HG02623 (cell line): ENCODE data around the gene PRSS56.

Experiments
- ATAC-seq: cut with Tn5 transposase; IDR thresholded peaks from one replicate; pipeline ENCODE4 v1.9.1; 2021; ENCODE audit warnings: moderate library complexity; ENCODE audit not compliant: unreplicated experiment

The PRSS56 gene

DNA sequence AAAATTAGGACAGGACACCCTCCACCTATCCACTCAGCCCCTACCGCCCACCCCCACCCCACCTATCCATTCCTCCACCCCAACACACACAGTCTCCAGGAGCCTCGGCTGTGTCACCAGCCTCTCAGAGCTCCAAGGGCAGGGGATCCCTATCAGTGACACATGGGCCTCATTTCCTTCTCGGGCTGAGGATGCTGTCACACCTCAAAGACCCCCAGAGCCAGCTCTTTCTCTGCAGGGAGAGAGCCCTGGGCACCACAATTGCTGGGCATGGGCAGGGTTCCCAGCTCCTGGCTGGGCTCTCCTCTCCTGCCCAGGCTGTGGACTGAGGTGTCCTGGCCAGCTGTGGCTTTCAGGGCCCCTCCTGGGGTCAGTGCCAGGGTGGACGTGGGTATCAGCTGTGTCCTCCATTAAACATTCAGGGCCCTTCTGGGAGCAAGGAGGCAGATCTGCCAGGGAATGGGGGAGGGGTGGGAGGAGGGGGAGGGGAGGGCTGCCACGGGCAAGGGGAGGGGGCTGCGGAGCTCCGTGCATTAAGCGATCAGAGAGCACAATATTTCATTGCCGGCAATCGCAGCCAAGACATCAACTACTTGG is 18.3 kb upstream of the PRSS56 start:
- no peak for ATAC-seq

DNA sequence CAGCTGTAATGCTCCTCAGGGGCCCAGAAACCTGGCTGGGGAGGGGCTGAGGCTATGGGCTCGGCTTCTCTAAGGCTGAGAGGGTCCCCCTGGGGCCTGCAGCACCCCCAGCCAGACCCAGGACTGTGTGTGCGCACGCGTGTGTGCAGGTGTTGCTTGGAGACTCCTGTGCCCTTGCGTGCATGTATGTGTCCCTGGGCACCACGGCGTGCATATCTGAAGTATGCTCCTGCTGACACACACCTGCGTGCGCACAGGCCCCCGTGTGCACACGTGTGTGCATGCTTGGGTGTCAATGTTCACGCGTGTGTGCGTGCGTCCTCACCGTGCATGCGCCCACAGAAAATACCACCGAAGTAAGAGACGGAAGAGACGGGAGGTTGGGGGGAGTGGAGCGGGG is 17.7 kb upstream of the PRSS56 start:
- no peak for ATAC-seq

DNA sequence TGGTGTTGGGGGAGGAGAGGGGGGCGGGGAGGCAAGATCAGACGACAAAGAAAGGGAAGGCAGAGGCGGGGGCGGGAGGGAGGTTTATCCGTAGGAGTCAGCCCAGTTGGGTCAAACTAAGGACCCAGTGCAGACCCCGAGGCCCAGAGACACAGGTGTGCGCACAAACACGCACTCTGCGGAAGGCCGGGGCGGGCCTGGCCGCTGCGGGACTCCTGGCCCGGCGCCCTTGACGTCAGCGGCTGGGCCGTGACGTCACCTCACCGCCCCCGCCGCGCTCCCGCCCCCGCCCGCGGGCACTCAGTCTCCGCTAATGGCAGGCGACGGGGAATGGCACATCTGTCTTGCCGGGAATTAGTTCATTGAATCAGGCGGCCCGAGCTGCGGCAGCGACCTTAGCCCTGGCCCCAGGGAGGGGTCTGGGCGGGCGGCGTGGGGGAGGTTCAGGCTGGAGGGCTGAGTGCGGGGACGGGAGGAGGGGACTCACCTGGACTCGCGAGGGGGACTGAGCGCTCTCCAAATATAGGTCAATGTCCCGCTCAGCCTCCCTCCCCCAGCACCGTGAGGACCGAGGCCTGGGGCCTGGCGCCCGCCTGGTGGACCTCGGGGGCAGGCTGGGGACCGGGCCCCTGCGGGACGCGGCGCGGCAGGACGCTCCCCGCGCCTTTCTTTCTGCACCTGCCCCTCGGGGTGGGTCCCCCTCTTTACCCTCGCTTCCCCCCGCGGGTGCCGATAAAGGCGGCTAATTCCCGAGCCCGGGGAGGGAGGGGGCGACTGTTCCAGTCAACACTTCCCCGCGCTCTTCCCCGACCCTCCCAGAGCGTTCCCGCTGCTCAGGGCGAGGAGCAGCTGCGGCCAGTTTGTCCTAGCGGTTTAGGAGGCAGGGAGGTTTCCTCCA is 17.0 kb upstream of the PRSS56 start:
- no peak for ATAC-seq

DNA sequence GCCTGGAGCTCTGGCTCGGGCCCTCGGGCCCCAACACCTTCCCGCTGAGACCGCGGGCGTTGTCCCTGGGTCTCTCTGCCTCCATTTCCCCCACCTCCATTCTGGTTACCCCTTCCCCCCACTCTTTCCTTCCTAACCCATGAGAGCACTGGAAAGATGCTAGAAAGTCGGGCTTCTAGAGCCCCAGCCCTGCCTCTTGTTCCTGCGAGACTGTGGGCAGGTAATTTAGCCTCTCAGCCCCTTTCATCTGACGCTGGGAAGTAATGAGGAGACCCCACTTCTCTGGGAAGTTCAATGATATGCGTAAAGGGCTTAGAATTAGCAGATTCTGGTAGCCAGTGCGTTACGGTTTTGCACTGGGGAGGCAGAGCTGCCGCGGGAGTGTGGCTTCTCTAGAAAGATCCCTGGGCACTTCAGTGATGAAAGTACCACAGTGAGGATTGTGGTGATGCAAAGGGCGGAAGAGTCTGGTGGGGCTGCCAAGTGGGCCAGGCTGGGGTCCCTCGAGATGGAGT is 16.3 kb upstream of the PRSS56 start:
- no peak for ATAC-seq

DNA sequence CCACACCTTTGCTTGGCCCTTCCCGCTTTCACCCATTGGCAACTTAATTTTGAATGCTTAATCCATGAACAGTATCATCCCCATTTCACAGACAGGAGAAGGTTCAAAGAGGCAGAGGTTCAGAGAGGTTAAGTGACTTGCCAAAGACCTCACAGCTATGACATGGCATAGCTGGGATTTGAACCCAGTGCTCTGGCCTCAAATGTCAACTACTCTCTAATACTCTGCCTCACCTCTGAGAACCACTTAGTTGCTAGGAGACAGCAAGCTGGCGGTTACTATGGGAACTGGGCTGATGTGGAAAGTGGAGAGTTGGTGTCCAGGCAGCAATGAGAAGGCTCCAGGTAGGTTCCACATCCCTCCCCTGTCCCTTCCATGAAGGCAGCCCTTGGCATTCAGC is 15.8 kb upstream of the PRSS56 start:
- no peak for ATAC-seq

DNA sequence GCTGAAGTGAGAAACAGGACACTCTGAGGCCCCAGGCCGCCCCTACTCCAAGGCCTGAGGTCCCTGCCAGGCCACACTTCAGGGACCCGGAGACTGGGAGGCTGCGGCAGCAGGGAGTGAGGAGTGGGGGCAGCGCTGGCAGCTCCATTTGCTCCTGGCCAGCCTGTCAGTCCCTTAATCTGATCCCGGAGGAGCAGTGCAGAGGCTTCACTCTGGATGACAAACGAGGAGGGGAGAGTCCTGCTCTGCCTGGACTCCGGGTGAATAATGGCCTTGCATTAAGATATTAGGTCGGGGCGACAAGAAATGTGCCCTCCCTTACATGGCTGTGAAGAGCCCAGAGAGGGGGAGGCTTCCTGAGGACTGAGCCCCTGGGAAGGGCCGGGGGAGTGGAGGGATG is 14.3 kb upstream of the PRSS56 start:
- ATAC-seq, result no peak

DNA sequence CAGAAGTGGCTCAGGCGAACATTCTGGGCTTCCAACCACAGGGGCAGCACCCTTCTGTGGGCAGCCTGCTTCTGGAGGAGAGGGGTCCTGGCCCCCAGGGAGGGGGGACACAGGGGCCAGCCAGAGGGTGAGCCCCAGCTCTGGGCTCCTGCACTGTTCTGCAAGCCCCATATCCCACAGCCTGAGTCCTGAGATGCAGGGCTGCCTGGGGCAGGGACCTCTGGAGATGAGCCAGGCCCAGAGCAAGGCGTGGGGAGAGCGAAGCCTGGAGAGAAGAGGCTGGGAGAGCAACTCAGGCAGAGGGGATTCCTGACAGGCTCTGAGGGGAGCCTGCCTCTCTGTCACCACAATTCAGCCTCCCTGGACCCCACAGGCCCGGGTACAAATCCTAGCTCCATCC is 13.5 kb upstream of the PRSS56 start:
- no peak for ATAC-seq

DNA sequence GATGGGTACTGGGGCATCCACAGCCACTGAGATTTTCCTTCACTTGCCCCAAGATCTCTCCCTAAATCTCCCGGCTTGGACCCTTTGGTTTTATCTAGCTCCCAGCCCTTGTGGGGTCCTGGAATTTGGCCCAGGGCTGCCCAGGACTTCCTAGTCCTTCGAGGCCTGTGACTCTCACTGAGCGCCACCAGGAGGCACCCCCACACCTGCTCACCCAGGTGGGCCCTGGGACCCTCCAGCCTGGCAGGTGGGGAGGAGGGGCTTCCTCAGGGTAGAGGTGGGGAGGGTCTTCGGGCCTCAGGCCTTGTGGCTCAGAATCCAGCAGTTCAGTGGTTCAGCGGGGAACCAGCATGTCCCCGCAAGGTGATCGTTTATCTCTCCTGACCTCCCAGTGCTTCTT is 11.9 kb upstream of the PRSS56 start:
- no peak for ATAC-seq

DNA sequence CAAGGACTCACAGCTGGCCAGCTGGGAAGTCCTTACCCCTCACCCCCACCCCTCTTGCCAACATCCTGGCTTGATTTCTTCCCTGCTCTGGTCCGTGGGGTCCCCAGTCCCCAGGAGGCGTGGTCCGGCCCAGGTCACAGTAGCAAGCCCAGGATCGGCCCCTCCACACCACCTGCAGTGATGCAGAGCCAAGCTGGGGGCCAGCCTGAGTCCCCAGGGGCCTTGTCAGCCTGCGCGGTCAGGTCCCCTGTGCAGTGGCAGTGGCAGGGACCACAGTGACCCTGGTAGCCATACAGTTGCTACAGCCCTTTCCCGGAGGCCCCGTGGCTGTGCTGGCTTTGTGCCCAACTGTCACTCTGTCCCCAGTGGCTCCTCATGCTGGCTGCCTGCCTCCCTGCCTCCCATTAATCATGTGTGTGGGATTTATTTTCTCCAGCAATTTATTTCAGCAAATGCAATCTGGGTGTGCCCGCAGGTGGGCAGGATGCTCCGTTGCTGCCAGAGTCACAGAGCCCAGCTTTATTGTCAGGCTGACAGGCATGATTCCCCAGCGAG is 8.8 kb upstream of the PRSS56 start:
- no peak for ATAC-seq

DNA sequence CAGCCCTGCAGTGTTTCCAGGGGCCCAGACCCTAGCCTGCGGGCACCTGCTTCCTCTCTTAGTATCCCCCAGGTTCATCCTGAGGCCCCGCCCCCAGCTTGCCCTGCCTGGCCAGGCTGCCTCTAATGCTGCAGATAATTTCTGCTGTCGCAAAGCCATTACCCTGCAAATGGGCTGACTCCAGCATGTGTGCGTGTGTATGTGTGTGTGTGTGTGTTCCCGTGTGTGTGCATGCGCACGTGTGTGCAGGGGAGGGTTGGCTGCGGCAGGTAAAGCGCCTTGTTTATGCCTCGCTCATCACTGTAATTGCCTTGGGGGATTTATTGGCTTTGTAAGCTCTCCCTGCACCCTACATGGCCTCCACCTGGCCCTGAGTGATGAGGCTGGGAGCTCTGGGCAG is 7.6 kb upstream of the PRSS56 start:
- no peak for ATAC-seq

DNA sequence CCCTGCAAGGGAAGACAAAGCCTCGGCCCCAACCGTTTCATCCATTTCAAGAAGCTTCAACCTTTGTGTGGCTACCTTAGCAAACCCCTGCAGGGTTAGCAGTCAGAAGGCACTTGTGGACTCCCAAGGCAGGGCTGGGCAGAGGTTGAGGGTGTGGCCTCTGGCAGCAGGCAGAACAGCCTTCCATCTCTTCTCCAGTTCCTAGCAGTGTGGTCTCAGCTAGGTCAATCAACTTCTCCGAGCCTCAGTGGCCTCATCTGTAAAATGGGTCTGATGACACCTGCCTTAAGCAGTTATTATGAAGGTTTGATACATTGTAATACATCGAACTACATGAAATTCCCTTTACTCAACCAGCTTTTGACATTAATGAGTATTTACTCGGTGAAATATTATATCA is 6.8 kb upstream of the PRSS56 start:
- no peak for ATAC-seq

DNA sequence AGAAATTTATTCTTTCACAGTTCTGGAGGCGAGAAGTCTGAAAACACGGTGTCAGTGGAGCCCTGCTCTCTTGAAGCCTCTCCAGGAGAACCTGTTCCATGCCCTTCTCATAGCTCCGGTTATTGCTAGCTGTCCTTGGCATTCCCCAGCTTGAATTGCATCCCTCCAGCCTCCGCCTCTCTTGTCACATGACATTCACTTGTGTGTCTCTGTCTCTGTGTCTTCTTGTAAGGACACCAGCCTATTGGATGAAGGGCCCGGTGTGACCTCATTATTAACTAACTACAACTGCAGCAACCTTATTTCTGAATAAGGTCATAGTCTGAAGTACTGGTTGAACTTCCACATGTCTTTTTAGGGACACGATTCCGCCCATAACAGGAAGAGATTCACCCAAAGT is 4.5 kb upstream of the PRSS56 start:
- no peak for ATAC-seq

DNA sequence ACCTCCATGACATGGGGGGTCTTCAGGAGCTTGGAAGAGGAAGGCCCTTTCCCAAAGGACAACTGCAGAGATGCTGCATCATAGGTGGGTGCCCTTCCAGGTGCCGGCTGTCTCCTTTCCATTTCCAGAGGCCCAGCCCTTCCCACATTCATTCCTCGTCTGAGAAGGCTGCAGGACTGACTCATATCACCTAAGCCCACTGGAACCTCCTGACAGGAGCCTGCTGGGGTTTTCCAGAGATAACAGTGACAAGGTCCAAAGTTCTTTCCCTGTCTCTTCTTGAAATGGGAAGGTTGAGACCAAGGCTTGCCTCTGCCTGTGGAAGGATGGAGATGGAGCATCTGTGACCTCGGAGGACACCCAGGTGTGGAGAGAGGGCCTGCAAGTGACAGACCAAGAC is 3.6 kb upstream of the PRSS56 start:
- no peak for ATAC-seq

DNA sequence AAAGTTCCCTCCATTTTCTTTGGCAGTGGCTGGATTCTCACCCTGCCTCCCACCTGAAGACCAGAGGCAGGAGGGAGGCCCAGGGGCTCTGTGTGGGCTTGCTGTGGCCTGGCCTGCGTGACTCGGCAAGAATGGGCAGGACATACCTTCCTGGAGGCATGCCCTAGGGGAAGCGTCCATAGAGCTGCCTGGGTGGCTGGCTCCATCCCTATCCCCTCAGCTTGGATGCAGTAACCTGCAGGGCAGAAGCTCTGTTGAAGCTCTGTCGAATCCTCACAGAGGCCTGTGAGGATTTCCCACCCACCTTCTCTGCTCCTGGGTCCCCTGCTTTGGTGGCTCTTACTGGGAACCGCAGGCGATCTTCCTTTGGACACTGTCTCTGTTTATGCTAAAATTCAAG is 1.3 kb upstream of the PRSS56 start:
- ATAC-seq, result no peak

DNA sequence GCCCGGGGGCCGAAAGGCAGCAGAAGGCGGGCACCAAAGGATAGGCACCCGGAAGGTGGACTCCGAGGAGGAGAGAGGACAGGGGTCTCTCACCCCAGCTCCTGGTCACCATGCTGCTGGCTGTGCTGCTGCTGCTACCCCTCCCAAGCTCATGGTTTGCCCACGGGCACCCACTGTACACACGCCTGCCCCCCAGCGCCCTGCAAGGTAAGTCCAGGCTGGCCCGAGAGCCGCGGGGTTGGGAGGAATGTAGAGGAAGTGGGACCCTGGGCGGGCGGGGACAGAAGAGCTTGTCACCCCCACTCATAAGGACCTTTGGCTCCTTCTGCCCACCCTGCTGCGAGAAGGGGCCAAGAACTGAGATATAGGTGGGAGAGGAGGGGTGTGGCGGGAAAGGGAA is 301 bp downstream of the PRSS56 start:
- no peak for ATAC-seq

DNA sequence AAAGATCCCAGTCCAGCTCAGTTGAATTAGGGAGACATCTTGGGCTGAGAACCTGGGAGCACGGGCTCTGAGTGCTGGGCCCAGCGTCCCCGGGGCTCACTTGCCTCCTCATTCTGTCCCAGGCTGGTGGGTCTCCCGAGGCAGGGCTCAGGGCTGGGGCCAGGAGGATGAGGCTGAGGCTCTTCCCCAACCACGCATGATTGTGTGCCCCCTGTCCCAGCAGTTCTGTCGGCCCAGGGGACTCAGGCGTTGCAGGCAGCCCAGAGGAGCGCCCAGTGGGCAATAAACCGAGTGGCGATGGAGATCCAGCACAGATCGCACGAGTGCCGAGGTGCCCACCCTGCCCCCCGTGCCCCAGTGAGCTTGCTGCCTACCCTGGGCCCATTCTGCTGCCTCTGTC is 910 bp downstream of the PRSS56 start:
- no peak for ATAC-seq

DNA sequence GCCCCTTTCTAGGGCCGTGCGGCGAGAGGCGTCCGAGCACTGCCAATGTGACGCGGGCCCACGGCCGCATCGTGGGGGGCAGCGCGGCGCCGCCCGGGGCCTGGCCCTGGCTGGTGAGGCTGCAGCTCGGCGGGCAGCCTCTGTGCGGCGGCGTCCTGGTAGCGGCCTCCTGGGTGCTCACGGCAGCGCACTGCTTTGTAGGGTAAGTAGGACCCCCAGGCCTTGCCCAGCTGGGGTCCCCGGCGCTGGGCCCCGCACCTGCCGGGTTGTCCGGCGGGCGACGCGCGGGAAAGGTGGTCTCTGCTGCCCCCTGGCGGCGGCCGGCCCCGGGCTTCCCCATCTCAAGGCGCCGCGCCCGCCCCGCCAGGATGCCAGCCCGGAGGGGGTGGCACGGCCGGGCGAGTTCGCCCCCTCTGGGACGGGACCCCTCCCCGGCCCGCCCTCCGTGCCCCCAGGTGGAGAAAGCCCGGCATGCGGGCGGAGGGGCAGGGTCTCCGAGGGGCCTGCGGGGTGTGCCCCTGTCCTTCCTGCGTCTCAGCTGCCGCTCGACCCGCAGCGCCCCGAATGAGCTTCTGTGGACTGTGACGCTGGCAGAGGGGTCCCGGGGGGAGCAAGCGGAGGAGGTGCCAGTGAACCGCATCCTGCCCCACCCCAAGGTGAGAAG is 1.9 kb downstream of the PRSS56 start:
- no peak for ATAC-seq

DNA sequence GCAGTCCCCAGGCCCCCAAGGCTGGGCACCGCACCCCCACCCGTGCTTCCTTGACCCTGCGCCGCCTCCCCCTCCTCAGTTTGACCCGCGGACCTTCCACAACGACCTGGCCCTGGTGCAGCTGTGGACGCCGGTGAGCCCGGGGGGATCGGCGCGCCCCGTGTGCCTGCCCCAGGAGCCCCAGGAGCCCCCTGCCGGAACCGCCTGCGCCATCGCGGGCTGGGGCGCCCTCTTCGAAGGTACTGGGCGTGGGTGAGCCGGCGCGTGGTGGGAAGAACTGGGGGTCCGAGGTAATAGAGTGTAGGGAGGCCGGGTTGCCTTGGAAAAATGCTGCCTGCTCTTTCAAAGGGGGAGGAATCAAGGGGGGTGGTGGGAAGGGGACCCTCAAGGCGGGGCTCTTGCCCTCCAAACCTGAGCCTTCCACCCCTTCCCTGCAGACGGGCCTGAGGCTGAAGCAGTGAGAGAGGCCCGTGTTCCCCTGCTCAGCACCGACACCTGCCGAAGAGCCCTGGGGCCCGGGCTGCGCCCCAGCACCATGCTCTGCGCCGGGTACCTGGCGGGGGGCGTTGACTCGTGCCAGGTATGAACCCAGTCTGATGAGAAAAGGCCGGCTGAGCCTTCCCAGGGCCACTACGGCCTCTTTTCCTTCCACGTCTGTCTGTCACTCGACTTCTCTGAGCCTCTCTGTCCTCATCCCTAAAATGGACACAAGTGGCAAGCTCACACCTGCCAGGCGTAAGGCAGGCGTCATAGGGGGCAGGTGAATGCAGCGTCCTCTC is 2.6 kb downstream of the PRSS56 start:
- ATAC-seq, result no peak

DNA sequence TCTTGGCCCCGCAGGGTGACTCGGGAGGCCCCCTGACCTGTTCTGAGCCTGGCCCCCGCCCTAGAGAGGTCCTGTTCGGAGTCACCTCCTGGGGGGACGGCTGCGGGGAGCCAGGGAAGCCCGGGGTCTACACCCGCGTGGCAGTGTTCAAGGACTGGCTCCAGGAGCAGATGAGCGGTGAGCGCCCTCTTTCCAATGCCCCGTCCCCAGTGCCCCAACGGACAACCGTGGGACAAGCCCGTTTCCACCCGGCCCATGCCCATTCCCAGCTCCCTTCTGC is 3.2 kb downstream of the PRSS56 start:
- ATAC-seq, result no peak

DNA sequence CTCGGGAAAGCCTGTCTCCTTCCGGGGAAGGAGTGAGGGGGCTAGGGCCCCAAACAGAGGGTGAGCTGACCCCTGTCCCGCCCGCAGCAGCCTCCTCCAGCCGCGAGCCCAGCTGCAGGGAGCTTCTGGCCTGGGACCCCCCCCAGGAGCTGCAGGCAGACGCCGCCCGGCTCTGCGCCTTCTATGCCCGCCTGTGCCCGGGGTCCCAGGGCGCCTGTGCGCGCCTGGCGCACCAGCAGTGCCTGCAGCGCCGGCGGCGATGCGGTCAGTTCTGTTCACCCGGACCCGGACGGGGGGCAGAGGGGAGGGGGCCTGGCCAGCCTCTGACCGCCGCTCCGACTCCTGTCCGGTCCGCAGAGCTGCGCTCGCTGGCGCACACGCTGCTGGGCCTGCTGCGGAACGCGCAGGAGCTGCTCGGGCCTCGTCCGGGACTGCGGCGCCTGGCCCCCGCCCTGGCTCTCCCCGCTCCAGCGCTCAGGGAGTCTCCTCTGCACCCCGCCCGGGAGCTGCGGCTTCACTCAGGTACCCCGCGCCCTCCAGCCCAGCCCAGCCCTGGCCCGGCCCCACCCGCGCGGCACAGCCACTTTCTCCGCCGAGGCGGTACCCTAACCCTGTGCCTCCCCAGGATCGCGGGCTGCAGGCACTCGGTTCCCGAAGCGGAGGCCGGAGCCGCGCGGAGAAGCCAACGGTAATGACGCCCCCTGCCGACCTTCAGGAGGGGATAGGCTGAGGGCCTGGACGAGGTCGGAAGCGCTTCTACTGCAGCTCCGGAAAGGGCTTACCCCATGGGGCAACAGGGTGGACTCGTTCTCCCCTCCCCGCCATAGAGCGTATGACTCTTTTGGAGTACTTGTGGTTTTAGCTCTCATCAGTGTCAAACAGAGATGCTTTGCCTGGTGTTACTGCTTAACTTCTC is 3.8 kb downstream of the PRSS56 start:
- no peak for ATAC-seq
